Lower leg skin (tissue), 3 donors: ENCODE data around the gene FBXW8.

Experiments
- CTCF ChIP-seq, 3 donors: fragments of 450-650 bp; IDR thresholded peaks; one replicate each; pipeline ENCODE4 v1.5.1; 2016; ENCODE audit warnings: antibody characterized with exemption in 3 of 3, mild to moderate bottlenecking in 3 of 3, moderate library complexity in 2 of 3
- POLR2A ChIP-seq, 2 donors: fragments of 450-650 bp; IDR thresholded peaks; one replicate each; pipeline ENCODE4 v1.6.1; 2016 to 2017; ENCODE audit warnings: antibody characterized with exemption in 2 of 2, mild to moderate bottlenecking in 1 of 2, moderate library complexity in 1 of 2

DNA sequence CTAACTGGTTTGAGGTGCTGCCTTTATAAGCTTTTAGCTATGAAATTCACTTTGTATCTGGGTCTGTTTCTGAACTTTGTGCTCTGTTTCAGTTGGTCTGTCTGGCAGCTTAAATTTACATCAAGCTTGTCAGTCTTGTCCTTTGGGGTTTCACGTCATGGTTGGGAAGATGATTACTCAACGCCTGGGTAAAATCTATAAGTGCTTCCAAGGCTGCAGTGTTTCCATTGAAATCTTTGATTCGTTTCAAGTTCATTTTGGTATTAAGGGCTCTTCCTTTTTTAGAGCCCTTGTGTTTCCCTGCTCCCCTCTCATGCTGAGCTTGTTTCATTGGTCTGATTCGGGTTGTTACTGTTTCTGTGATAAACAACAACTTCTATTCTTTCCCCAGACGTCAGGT is 58.2 kb downstream of the FBXW8 start:
- TF ChIP-seq CTCF (IDR thresholded peaks at IDR 0.05) (no peak), POLR2A (IDR thresholded peaks at IDR 0.05) (no peak)
